ENCODE measurements around the gene ACIN1.

The ACIN1 gene

GRCh38 chr14:23023795-23024152 is 71.2 kb downstream of the ACIN1 start:
- no peak for DNase-seq (ENCODE audit: low read depth)
- TF ChIP-seq CTCF (conservative IDR thresholded peaks at IDR 0.05; ENCODE audit: control insufficient read depth, insufficient read depth, low read depth, low read length), result no peak
- H3K4me3 ChIP-seq (ENCODE audit: control insufficient read depth, low read depth, low read length), result no peak overlapping the region

- DNase-seq (ENCODE audit: low read depth), result no peak
- TF ChIP-seq CTCF (conservative IDR thresholded peaks at IDR 0.05; ENCODE audit: control insufficient read depth, insufficient read depth, low read depth, low read length), result no peak
- no peak overlapping the region for H3K4me3 ChIP-seq (ENCODE audit: control insufficient read depth, low read depth, low read length)
Measured at GRCh38 chr14:23023022-23023794, 71.7 kb downstream of the ACIN1 start.

- TF ChIP-seq CTCF (conservative IDR thresholded peaks at IDR 0.05; ENCODE audit: control insufficient read depth, insufficient read depth, low read depth, low read length), result no peak
- DNase-seq (ENCODE audit: low read depth), result no peak
- H3K4me3 ChIP-seq (ENCODE audit: control insufficient read depth, low read depth, low read length), result no peak overlapping the region
Measured at GRCh38 chr14:23021889-23022442, 73.0 kb downstream of the ACIN1 start.

GRCh38 chr14:23021434-23021833 is 73.5 kb downstream of the ACIN1 start:
- no peak for TF ChIP-seq CTCF (conservative IDR thresholded peaks at IDR 0.05; ENCODE audit: control insufficient read depth, insufficient read depth, low read depth, low read length)
- DNase-seq (ENCODE audit: low read depth), result no peak
- H3K4me3 ChIP-seq (ENCODE audit: control insufficient read depth, low read depth, low read length), result no peak overlapping the region

- H3K4me3 ChIP-seq (ENCODE audit: control insufficient read depth, low read depth, low read length), result no peak overlapping the region
- no peak for DNase-seq (ENCODE audit: low read depth)
- no peak for TF ChIP-seq CTCF (conservative IDR thresholded peaks at IDR 0.05; ENCODE audit: control insufficient read depth, insufficient read depth, low read depth, low read length)
Measured at GRCh38 chr14:23020143-23021128, 74.5 kb downstream of the ACIN1 start.

GRCh38 chr14:23018107-23018506 is 76.8 kb downstream of the ACIN1 start:
- TF ChIP-seq CTCF (conservative IDR thresholded peaks at IDR 0.05; ENCODE audit: control insufficient read depth, insufficient read depth, low read depth, low read length), result no peak
- no peak overlapping the region for H3K4me3 ChIP-seq (ENCODE audit: control insufficient read depth, low read depth, low read length)
- no peak for DNase-seq (ENCODE audit: low read depth)

All from fibroblast of mammary gland (primary cell).